Stimulated activated CD8-positive, alpha-beta memory T cell treated with anti-CD3 and anti-CD28 coated beads, Interleukin-2, amount 100 ng/mL, for 1 hour (primary cell): Measurements from ENCODE around the gene ABHD12.
A peak's percentile ranks its signal among the peaks of the same experiment; 100 is the strongest.
"Not testable (repeated sequence)": the region's sequence is repeated elsewhere in the genome, so short reads cannot be mapped to it uniquely, and the experiment has no call there.

Source experiments
- DNase-seq, 2 donors: peaks; one replicate each; pipeline ENCODE4 v3.0.0-alpha.2; 2020; ENCODE audit warnings: low read depth in 2 of 2

Gene ABHD12

DNA sequence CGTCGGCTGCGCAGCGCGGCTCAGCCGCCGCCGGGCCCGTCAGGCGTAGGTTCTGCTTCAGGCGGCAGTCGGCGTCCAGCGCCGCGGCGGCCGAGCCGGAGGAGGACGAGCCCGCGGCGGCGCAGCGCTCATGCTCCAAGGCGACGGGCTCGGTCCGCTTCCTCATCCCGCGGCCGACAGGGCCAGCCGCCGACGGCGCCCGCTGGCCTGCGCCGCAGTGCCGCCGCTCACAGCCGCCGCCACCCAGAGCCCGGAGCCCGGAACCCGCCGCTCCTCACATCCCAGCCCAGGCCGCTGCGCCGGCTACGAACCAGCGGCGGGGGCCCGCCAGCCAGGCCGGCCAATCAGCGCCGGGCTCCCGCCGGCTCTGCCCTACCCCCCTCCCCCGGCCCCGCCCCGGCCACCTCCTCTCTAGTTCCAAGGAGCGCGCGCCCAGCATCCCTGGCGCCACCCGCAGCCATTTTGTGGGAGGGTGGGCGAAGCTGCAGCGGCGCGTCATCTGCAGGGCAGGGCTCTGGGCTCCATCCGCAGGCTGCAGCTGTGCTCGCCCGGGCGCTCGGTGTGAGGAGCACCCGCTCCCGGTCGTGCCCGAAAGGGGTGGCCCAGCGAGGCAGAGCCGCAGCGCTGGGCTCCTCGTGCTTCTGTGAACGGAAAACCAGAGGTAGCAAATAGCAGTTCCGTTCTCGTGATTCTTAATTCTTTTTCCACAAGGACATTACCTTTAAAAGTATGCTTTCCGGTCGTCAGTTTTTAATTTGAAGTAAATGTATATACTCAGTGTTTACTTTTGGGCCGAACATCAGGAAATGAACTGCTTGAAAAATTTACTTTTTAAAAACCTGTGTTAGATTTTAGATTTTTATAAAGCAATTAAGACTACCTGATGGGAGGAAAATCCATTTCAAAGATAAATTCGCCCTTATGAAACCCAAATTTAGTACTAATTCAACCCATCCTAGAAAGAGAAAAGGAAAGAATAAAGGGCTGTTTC lies at the start of gene ABHD12:
Gene ABHD12 (minus strand): TSS at position 298 of the 991 bp plus-strand sequence. CDS start 132 bp downstream, at position 166.
- peak; percentile 90 to 91 for DNase-seq

DNA sequence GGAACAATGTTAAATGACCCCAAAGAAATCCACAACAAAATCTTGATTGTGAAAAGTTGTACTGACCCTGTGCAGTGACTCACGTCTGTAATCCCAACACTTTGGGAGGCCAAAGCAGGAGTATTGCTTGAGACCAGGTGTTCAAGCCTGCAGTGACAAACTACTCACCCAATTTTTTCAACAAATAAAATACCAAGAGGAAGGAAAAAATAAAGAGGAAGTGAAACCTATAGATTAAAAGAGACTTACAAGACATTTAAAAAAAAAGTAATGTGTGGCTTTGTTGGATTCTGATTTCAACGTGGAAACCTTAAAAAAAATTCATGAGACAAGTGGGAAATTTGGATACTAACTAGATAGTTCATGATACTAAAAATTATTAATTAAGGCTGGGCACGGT lies 48.7 kb upstream of the ABHD12 start:
- DNase-seq = no peak

DNA sequence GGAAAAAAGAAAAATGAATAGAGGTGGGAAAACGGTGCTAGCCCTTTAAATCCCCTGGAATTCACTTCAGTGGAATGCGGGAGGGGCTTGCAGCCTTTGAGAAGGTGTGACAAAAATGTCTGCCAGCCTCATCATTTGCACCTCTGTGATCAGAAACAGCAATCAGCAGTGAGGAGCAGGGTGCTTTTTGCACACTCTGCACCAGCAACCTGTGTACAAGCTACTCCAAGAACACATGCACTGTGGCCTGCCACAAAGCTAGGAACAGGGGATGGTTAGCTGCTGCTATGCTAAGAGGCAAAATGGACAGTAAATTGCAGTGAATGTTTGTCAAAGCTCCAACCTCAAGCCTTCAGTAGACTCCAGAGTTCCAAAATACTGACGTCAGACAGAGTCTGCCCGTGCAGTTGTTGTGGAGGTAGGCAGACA lies 46.5 kb upstream of the ABHD12 start:
- DNase-seq = no peak

DNA sequence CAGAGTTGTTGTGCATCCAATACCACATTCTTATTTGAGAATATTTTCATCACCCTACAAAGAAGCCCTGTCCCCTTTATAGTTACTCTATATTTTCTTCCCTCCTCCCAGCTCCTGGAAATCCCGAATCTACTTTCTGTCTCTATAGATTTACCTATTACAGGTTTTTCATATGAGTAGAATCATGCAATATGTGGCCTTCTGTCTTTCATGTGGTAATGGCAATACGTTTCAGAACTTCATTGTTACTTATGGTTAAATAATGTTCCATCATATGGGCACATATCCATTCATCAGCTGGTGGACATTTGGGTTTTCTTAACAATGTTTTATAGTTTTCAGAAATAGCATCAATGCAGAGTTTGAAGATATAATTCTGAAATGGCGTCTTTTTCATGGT lies 33.9 kb upstream of the ABHD12 start:
- DNase-seq = no peak

DNA sequence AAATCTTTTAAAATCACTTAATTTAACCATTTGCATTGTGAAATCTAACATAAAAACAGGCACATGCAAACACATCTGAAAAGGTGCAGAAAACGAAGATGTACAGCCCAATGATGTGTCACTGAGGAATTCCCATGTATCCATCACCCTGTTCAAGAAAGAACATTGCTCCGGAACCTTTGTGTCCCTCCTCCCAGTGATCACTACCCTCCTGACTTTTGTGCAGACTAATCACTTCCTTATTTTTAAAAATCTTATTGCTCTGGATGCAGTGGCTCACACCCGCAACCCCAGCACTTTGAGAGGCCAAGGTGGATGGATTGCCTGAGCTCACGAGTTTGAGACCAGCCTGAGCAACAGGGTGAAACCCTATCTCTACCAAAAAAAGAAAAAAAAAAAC lies 31.4 kb upstream of the ABHD12 start:
- no peak for DNase-seq

DNA sequence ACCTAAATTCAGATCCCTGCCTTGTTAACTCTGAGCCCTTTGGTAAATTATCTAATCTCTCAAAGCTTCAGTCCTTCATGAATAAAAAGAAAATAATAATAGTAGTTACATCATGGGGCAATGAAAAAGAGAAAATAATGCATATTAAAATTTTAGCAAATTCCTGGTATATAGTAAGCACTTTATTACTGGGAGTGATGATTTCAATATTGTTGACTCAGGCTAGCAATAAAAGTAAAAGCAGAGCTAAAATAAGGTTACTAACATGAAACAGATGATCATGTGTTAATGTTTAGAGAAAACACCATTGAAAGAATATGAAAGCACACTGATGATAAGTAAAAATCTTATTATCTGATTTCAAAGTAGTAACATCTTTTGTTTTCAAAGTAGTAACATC lies 30.5 kb upstream of the ABHD12 start:
- no peak for DNase-seq

DNA sequence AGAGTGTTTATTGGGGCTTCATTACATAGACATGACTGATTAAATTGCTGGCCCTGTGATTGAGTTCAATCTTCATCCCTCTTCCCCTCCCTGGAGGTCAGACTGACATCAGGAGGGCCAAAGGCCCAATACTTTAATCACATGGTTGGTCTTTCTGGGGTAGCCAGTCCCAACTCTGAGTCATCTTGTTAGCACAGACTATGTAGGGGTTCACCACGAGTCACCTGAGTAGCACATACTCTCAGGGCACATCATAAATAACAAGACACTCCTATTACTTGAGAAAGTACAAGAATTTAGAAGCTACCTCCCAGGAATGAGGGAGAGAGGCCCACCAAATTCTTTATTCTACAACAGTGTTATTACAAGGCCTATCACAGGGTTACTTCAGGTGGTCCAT lies 28.1 kb upstream of the ABHD12 start:
- DNase-seq = no peak

DNA sequence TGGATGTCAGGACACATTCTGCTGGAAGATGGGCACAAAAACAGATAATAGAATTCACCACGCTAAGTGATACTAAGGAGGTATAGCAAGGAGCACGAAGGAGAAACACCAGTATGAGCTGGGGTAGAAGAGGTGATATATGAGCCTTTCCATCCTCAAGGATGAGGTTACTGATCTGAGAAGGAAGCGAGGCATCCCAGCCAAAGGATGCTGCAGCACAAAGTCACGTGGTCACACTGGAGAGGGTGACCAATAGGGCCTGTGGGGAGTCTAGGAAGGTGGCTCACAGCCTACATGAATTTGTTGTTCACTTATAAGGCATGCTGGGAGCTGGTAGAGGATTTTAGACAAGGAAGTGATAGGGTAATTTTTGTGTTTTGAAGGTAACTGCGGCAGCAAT lies 18.3 kb upstream of the ABHD12 start:
- DNase-seq = no peak

DNA sequence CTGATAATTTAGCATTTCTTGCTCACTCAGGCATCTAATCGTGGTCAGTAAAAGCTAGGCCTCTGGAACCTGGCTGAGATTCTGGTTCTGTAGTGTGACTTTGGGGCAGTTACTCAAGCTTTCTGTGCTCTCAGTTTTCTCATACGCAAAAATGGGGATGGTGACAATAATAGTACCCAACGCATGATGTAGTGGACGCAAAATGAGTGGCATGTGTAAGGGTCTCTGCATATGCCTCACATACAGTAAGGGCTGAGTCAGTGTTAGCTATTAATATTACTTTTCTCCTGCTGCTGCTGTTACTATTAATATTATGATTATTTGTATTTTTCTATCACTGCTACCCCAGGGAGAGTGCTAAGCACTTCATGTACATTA lies 17.5 kb upstream of the ABHD12 start:
- no peak for DNase-seq

DNA sequence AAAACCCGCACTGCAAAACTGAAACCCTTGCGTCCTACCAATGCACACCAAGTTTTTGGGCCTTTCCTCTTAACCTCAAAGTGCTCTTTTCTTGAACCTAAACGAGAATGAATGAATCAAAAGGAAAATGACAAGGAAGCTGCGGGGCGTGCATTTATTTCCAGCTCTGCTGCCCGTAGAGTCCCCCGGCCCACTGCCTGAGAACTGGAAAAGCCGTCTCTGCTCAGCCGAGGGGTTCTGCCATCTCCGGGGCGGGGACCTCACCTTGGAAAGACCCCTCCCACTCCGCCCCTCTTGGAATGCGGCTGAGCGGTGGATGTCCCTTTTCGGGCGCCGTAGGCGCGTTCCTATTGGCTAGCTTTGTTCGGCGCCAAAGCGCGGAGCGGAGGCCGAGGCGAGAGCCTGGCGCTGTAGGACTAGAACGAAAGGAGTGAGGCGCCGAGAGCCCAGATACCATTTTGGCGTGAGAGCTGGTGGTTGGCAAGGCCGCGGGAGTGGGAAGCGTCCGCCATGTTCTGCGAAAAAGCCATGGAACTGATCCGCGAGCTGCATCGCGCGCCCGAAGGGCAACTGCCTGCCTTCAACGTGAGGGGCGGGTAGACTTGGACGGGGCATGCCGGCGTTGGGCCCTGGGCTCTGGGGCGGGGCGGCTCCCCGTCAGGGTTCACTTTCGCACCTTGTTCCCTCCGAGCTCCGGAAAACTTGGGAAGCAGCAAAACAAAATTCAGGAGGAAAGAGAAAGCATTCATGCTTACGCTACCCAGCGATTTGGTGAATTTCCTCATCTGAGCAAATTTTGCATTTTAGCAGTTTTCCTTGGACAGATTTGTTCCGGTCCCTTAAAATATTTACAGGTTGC lies 16.9 kb upstream of the ABHD12 start, which contains the start of gene GINS1:
Gene GINS1 (plus strand): TSS at position 363 of the 859 bp plus-strand sequence. CDS start 148 bp downstream, at position 511.
- peak; percentile 21 to 49 for DNase-seq

DNA sequence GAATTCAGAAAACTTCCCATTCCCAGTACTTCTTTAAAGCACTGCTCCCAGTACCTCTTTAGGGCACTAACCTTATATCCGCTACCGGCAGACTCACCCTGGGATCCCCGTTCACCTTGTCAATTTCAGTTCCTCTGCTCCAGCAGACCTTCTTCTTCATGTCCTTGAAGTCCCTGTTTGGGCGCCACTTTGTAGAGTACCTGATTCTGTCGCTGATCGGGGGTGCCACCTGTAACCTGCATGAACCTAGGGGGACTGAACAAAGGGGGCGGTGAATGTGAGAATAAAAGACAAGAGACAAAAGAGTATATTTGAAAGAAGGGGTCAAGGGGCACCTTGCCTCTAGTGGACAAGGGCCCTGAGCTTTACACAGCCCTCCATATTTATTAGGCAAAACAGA lies 11.9 kb upstream of the ABHD12 start:
- DNase-seq = no peak

DNA sequence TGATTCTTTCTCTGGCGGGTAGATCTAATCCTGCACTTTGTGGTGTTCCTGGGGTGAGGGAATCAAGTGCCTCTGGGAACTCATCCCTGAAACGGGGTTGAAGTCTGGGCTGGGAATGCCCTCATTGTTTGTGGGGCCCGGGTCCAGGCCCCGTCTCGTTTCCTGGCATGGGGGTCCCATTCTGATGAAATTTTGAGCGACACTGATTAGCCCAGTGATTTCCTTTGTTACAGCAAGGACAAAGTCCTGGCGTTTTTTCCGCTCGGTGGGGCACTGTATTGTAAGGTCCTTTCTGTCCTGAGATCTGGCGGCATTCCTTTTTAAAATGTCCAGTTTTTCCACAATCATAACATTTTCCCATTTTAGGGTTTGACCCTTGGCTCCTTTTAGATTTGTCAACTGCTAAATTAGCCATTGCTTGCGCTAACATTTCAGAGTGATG lies 9.7 kb upstream of the ABHD12 start:
- not testable (repeated sequence) for DNase-seq

DNA sequence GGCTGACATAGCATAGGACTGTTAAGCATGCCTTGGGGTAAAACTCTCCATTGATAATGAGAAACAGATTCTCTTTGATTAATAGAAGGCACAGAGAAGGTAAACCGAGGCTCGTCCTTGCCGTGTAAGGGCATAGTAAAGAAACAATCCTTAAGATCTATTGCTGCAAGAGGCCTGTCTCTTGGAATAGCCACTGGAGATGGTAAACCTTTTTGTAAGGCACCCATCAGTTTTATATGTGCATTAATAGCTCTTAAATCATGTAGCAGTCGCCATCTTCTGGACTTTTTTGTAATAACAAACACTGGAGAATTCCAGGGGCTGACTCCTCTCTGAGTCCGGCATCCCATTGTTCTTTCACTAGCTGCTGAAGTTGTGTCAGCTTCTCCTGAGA lies 8.4 kb upstream of the ABHD12 start:
- no peak for DNase-seq

DNA sequence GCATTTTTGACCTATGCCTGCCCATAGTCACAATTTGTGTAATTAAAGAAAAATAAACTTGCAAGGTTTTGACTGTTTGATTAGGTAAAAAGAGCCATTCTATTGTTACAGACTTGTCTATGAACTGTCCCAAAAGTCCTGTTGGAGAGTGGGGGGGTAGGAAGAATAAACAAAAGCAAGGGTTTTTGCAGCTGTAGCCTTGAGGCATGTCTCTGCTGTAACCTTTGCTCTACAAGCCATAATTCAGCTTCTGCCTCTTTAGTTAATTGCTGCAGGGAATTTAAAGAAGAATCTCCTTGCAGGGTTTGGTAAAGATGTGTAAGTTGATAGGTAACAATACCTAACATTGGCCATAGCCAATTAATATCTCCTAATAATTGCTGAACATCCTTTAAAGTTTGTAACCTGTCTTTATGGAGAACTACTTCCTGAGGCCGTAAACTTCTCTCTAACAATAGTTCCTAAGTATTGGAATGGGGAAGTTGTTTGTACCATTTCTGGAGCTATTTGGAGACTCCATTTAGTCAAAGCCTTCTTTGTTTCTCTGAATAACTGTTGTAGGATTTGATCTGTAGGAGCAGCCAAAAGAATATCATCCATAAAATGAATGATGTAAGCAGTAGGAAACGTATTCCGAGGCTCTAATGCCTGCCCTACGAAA lies 7.9 kb upstream of the ABHD12 start:
- no peak for DNase-seq

DNA sequence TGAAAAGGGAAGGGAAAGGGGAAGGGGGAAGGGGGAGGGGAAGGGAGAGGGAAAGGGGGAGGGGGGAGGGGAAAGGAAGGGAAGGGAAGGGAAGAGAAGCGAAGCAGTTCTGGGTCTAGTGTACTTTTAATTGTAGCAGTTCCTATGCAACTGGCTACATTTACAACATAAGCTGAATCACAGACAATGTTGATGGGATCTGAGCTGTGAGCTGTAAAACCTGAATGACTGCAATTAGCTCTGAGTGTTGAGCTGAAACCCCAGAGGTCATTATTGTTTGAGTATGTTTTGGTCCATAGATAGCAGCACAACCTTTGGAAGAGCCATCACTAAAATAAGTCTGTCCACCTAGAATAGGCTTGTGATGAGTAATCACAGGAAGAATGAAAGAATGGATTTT lies 7.2 kb upstream of the ABHD12 start:
- DNase-seq = no peak

DNA sequence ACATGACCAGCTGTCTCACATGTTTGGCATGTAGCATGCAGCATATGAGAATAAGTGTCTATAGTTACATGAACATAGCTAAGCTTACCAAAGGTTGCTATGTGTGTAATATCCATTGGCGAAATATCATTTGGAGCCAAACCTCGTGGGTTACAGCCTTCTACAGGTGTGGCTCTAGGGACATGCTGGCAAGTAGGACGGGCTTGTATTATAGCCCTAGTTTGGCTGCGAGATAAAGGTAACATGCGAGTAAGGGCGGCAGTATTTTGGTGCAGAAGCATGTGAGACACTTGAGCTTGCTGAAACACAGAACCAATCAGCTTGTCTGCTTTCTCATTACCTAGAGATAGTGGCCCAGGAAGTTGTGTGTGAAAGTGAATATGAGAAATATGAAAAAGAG lies 6.5 kb upstream of the ABHD12 start:
- no peak for DNase-seq

DNA sequence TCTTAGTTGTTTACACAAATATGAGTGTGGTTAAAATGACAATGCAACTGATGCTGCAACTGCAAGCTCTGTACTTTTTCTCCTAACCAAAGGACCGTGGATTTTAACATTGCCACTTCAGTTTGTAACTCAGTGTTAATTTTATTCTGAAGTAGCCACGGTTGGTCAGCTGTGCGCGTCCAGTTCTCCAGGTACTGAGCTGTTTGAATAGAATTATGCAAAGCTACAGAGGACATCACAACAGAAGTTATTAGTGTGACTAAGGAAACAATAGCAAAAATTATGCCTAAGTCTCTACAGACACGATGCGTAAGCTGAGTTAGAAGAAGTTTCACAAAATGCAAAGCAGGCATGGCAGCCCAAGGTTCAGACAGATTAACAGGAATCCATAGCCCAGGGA lies 4.4 kb upstream of the ABHD12 start:
- DNase-seq = no peak

DNA sequence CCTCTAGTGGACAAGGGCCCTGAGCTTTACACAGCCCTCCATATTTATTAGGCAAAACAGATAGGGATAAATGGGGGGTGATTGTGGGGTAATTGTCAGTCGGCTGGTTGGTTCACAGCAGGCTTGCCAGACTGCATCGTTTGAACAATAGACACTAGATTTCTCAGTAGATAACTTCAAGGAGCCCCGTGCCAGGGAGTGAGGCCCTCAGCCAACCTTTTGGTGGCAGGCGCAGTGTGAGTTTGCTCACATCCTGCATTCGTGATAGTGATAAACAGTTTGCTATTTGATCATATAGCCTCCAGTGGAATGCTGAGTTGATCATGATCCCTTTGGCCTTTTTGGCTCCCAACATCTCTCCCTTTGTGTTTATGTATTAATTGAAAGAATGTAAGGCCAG lies 3.6 kb upstream of the ABHD12 start:
- no peak for DNase-seq

DNA sequence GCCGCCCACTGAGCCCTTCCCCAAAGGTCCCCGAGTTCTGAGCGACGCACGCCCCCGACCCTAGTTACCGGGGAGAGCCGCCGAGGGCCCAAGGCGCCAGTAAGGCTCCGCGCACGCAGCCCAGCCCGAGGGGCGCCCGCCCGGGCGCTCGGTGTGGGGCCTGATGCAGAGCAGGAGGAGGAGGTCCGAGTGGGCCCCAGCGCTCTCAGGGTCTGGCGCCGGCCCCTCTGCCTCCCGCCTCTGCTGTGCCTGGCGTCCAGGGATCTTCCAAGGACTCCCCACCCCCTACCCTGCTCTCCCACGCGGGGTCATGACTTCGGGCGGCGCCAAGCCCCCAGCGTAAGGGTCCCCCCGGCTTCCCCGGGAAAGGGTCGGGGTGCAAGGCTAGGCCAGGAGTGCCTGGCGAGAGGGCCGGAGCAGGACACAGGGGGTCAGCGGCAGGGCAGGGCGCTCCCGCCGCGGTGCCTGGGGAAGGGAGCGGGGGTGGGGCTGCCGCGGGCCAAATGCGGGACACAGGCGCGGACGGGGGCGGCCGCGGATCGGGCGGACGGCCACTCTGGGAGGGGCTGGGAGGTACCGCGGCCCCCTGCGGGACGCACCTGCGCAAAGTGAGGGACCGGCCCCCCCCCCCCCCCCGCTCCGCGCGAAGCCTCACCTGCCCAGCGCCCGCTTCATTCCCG lies 637 bp downstream of the ABHD12 start:
- DNase-seq = no peak

DNA sequence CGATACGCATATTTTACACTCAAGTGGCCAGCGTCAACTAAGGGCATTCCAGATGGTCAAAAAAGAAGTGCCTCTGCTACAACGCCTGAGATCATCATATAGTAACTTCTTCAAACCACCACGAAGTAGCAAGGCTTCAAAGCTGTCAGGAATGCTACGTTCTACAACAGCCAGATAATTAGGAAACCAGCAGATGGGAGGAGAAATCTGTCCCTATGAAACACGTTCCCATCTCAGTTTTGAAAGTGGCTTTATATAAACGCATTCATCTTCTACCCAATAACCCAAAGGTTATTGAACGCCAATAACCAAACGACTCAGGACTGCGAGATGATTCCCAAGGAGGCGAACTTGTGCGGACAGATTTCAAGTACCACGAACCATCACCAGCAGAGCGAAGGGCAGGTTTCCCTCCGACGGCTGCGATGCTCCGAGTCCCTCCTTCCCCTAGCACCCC lies 1.2 kb downstream of the ABHD12 start:
- no peak for DNase-seq

DNA sequence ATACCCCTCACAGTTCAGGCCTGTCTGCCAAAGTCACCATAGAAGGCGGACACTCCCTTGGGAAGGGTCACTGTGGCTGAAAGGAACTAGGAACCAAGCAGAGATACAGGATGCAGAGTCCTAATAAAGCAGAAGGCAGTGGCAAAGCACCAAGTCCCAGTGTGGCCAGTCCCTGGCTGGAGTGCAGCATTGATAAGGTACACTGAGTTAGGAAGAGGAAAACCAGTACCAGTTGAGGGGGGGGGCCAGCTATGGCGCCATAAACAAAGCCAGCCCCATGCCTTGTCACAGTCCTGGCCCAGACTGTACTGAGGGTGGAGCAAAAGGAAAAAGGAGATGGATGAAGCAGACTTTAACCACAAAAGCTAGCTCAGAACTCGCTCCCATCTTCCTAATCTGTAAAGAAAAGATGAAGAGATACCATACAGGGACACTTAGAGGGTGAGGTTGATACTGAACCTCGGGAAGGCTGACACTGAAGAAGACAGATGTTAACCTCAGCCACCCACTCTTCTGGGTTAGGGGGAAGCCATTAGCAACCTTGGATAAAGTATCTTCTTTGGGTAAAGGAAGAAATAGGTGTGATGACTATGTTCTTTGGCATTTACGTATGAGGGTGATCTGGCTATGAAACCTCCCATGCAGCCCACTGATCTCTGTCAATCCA lies 7.8 kb downstream of the ABHD12 start:
- DNase-seq = no peak
